Esophagus squamous epithelium (tissue), 5 donors: ENCODE results near the gene OPRM1. TPM values are rescaled to one million over a fixed set of nuclear protein-coding genes. Genes with fewer than 3 reads are reported as not detected.

Source experiments
- DNase-seq: peaks from one replicate; lab custom pipeline; 2025; lab: John Stamatoyannopoulos, UW
- H3K27ac ChIP-seq, 4 donors: fragments of 200-600 bp; sonication (generic); one replicate each; pipeline ENCODE4 v1.5.1; 2016 to 2019; ENCODE audit warnings: mild to moderate bottlenecking in 1 of 4
- H3K27me3 ChIP-seq, 4 donors: fragments of 200-600 bp; sonication (generic); 1 replicate in 3 of 4; 2 replicates in 1 of 4; pipeline versions ENCODE4 v1.5.1 to v1.6.0; 2017 to 2021; ENCODE audit warnings: antibody characterized with exemption in 1 of 4
- H3K36me3 ChIP-seq, 3 donors: fragments of 200-600 bp; sonication (generic); one replicate each; pipeline ENCODE4 v1.5.1; 2016 to 2019
- H3K4me1 ChIP-seq, 3 donors: fragments of 200-600 bp; sonication (generic); one replicate each; pipeline ENCODE4 v1.5.1; 2017 to 2019
- H3K4me3 ChIP-seq, 4 donors: fragments of 200-600 bp; sonication (generic); 1 replicate in 3 of 4; 2 replicates in 1 of 4; pipeline ENCODE4 v1.5.1; 2016 to 2019; ENCODE audit warnings: mild to moderate bottlenecking in 2 of 4, moderate library complexity in 1 of 4
- H3K9me3 ChIP-seq, 3 donors: fragments of 200-600 bp; sonication (generic); one replicate each; pipeline ENCODE4 v1.5.1; 2016 to 2019
- CTCF ChIP-seq, 6 experiments: fragments of 450-650 bp in 4 of 6; fragments of 200-600 bp in 2 of 6; sonication (generic) in 2 of 6; IDR thresholded peaks; one replicate each; pipeline ENCODE4 v1.5.1; 2016 to 2019; ENCODE audit warnings: antibody characterized with exemption in 6 of 6, mild to moderate bottlenecking in 4 of 6, moderate library complexity in 4 of 6
- POLR2A ChIP-seq, 4 donors: fragments of 450-650 bp; IDR thresholded peaks; one replicate each; pipeline ENCODE4 v1.6.1; 2017; ENCODE audit warnings: antibody characterized with exemption in 4 of 4, mild to moderate bottlenecking in 4 of 4, moderate library complexity in 3 of 4
- WGBS, 2 donors: methylation state at CpG; one replicate each; pipeline ENCODE4 v1.1.5; 2018; 5-methylcytosine and 5-hydroxymethylcytosine counted together
- intact Hi-C: fragments of 100-400 bp; cut with DNase I; formaldehyde crosslinking; loops from one replicate; pipeline ENCODE4 v1.15.0; 2022
- total RNA-seq, 4 donors: library from RNA; depleted of rRNA; stranded (reverse); fragments of >200 nt; gene quantifications; one replicate each; pipeline ENCODE4 v1.1.0, GENCODE V29; 2016
- donor health status: DM: yes; HTN: yes; CAD: no.

OPRM1 gene
- total RNA-seq, 4 donors from 2014 or later = not detected

DNA sequence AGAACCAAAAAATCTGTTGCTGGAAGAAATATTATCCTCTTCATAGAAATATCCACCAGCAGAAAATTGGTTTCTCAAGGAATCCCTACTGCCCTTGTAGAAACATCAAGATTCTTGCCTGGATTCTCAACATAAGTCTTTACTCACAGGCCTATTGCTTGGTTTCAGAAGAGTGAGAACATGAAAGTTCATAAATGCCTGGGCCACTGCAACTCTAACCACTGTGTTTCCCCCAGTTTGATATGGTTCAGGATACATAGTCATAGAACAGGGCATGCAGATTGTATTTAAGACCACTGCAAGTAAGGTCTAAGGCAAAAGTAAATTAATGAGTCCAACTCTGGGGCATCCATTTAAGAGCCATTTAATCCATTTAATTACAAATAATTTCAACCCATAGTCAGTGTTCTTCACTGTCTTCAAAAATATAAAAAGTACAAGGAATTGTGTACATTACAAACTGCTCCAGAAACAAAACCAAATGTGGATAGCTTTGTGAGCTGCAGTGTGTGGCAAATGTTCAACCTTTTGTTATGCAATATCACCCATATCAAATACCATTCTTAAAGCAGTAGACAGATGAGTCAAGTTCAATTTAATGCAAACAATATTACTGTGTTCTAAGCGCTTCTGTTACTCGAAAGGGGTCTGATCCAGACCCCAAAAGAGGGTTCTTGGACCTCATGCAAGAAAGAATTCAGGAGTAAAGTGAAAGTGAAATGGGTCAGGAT lies 83.3 kb downstream of the OPRM1 start:
- no peak for TF ChIP-seq POLR2A (IDR thresholded peaks at IDR 0.05)
- TF ChIP-seq CTCF (IDR thresholded peaks at IDR 0.05) = no peak
- H3K9me3 ChIP-seq = no peaks in the 10 kb centered on the region
- no peaks in the 10 kb centered on the region for H3K4me1 ChIP-seq
- DNase-seq = no peak
- no peaks in the 10 kb centered on the region for H3K27me3 ChIP-seq
- H3K36me3 ChIP-seq = no peaks in the 10 kb centered on the region
- no peak overlapping the region for H3K27ac ChIP-seq
- intact Hi-C loops = no loop called here
- H3K4me3 ChIP-seq = no peak overlapping the region
- WGBS, 2 donors = 57 to 90% methylated on average over 2 of the region's 2 CpGs

- Histone ChIP-seq H3K36me3 (no peaks in the 10 kb centered on the region), H3K27ac (no peak overlapping the region), H3K4me3 (no peak overlapping the region), H3K27me3 (no peaks in the 10 kb centered on the region), H3K9me3 (no peaks in the 10 kb centered on the region), H3K4me1 (no peaks in the 10 kb centered on the region)
- intact Hi-C loops = no loop called here
- DNase-seq = no peak
- no peak for TF ChIP-seq CTCF (IDR thresholded peaks at IDR 0.05)
- no peak for TF ChIP-seq POLR2A (IDR thresholded peaks at IDR 0.05)
- 65 to 67% methylated on average over 8 of the region's 8 CpGs for WGBS, 2 donors
These were observed 84.3 kb downstream of the OPRM1 start for GRCh38 chr6:154123155-154123956.

DNA sequence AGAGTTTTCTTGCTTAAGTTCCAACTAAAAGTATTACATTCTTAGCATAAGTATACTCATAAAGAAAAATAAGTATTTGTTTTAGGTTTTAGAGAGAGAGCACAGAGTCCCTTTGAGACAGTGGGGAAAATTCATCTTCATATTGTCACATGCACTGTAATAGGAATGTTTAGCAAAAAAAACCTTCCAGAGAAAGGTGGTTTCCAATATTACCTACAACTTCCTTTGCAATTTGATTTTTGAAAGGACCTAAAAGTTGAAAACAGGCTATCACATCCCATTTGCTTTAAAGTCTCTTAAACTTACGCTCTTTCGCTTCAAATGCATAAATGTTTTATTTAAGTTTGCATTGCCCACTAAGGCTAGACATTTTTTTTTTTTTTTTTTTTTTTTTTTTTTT lies 86.4 kb downstream of the OPRM1 start:
- DNase-seq = no peak

DNA sequence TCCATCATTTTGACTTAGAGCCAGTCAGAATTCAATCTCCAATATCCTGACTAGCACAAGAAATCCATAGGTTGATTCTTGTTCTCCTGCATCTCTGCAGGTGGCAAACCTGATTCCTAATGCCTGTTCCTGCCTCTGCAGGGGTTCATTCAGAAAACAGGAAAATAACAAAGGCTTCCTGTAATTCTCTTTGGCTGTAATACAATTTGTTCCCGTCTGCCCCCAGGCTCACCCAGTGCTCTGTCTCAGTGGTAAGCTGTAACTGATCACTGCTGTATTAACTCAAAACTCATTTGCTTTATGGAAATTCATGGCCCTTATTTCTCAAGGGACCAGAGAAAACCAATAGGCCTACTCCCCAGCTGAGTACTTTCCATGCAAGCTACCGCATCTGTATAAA lies 88.6 kb downstream of the OPRM1 start:
- TF ChIP-seq POLR2A (IDR thresholded peaks at IDR 0.05) = no peak
- TF ChIP-seq CTCF (IDR thresholded peaks at IDR 0.05) = no peak
- Histone ChIP-seq H3K36me3 (no peaks in the 10 kb centered on the region), H3K4me3 (no peak overlapping the region), H3K9me3 (no peaks in the 10 kb centered on the region), H3K27me3 (no peaks in the 10 kb centered on the region), H3K4me1 (no peaks in the 10 kb centered on the region), H3K27ac (no peak overlapping the region)
- no peak for DNase-seq
- WGBS, 2 donors = 50 to 65% methylated on average over 2 of the region's 2 CpGs
- intact Hi-C loops = no loop called here

More for the DNA sequence above, 86.4 kb downstream of the OPRM1 start:
- Histone ChIP-seq H3K27ac (no peak overlapping the region), H3K4me1 (no peaks in the 10 kb centered on the region), H3K4me3 (no peak overlapping the region), H3K27me3 (no peaks in the 10 kb centered on the region), H3K36me3 (no peaks in the 10 kb centered on the region), H3K9me3 (no peaks in the 10 kb centered on the region)
- TF ChIP-seq POLR2A (IDR thresholded peaks at IDR 0.05) = no peak
- no peak for TF ChIP-seq CTCF (IDR thresholded peaks at IDR 0.05)
- intact Hi-C loops = no loop called here
- whole genome bisulfite sequencing, 2 donors = 88 to 94% methylated on average over 2 of the region's 2 CpGs
